HG03432 (cell line): ENCODE measurements around the gene NT5M.
"Not testable (repeated sequence)": the region's sequence is repeated elsewhere in the genome, so short reads cannot be mapped to it uniquely, and the experiment has no call there.

Experiments
- ATAC-seq: cut with Tn5 transposase; IDR thresholded peaks from one replicate; pipeline ENCODE4 v1.9.1; 2021; ENCODE audit warnings: mild to moderate bottlenecking, moderate library complexity; ENCODE audit not compliant: unreplicated experiment

NT5M gene

DNA sequence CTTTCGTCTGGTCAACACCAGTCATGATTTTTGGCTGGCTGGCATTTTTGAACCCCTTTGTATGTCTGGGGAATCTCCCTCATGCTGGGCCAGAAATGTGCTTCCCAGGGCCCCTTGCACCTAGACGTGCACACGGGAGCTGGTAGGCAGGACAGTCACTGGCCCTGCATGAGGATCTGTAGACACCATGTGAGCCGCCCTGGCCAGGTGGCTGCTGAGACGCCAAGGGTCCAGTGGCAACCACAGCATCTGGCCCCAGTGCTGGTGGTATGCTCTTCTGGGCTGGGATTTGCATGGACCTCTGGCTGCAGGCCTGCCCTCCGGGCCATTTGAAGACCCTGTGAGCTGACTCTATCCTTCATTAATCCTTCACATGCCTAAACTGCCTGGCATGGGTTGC lies 67.5 kb downstream of the NT5M start:
- no peak for ATAC-seq

DNA sequence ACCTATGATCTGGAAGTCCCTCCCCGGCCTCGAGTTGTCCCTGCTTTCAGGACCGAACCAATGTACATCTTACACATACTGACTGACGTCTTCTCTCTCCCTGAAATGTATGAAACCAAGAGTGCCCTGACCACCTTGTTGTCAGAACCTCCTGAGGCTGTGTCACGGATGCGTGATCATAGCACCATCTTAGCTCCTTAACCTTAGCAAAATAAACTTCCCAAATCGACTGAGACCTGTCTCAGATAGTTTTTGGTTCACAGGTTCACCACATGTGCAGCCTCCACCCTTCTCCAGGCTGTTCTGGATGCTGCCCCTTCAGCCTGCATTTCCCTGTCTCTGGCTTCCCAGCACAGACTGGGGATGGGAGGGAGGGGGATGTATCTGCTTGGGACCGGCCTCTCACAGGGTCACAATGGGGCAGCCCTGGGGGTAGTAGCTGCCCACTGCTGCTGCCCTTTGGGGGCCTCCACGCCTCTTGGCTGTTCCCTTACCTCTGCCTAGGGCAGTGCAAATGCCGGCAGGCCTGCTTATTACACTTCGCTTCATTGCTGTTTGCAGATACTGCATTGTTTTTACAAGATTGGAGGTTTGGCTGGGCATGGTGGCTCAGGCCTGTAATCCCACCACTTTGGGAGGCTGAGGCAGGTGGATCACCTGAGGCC lies 69.8 kb downstream of the NT5M start:
- ATAC-seq = no peak

- ATAC-seq = no peak
Observed at GRCh38 chr17:17375841-17376240, 72.7 kb downstream of the NT5M start.

DNA sequence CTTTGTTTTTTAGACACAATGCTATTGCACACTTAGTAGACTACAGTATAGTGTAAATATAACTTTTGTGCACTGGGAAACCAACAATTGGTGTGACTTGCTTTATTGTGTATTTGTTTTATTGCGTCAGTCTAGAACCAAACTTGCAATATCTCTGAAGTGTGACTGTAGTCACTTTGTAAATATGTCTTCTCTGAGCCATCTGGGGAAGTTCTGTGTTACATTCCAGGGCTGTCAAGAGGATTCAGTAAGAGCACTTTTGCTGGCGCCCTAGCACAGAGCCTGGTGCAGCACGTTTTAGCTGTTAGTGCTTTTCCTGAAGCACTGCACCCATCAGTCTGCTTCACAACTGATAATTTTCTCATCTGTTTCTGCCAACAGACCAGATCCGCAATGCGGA lies 73.2 kb downstream of the NT5M start:
- no peak for ATAC-seq

DNA sequence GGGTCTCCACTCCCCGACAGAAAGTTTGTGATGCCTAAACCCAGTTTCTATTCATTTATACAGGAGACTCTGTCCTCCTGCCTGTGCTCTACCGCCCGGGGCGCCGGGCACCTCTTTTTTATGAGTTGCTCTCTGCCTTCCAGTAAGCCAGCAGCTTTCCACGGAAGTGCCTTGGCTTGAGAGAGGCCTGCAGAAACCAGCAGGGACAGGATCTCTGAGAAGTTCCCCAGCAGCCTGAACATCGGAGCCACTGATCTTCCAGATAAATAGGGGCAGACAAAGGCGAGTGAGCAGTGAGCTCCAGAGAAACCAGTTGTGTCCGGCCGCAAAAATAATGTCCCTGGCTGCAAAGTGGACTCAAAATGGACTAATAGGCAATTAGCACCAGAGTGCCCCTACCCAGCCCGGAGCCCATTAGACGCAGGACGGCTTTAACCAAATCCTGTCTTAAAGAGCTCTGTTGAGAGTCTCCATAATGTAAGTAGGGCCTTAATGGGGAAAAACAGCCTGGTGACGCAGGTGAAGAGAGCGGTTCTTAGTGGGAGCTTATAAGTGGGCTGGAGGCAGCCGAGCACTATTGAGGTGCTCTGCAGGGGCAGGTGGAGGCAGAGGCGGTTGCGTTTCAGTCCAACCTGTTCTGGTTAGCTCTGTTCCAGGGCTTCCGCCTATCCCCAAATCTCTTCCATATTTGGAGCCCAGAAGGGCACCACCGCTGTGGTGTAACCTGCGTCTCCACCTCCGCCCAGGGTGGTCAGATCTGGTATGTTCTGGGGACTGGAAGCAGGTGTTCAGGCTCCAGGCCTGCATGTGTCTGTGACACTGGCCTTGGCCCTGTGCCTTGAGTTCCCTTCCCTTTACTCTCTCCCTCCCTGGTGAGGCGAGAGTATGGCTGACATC lies 74.1 kb downstream of the NT5M start:
- no peak for ATAC-seq

GRCh38 chr17:17379197-17379991 lies 76.2 kb downstream of the NT5M start:
- ATAC-seq = no peak

DNA sequence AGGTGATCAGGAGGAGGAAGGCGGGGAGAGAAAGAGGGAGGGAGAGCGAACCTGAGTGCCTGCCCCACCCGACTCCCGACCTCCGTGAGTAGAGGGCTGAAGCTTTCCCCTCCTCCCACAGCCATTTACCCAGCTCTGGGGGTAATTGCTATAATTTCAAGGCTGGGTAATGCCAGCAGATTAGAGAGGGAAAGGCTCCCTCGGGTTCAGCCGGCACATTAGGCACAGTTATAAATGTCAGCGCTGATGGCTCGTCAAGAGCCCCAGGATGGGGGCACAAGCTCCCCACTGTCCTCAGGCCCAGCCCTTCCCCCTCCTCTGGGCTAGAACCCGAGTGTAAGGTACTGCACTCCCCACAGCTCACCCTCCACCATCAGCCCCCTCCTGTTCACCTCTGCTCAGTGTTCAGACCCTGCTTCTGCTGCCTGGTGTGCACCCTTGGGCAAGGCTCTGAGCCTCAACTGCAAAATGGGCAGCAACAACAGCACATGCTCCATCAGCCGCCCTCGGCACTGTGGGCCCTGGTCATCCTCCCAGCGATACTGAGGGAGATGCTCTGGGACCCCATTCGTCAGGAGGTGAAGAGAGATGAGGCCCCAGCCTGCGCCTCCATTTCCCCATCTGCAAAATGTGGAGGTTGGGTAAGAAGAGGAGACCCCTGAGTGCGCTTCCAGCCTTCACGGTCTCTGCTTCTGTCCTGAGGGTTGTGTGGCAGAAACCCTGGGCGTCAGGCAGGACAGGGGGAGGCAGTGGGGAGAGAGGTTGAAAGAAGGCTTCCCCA lies 77.2 kb downstream of the NT5M start:
- ATAC-seq = no peak

DNA sequence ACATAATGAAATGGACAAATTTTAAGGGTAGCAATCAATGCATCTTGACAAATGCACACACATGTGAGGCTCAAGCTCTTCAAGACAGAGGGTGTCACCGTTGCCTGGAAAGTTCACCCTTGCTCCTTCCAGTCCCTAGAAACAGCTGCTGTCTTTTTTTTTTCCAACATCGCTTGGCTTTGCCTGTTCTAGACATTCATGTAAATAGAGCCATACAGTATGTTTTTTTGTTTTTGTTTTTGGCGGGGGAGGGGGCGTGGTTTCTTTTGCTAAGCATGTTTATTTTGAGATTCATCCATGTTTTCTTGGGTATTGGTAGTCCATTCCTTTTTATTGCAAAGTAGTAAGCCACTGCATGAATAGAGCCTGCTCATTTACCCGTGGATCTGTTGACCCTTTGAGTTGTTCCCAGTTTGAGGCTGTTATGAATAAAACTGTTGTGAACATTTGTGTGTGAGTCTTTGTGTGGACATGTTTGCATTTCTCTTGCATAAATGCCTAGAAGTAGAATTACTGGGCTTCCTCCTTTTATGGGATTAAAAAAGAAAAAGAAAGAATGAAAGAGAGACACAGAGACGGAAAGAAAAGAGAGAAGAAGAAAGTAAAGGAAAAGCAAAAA lies 78.4 kb downstream of the NT5M start:
- ATAC-seq = no peak

DNA sequence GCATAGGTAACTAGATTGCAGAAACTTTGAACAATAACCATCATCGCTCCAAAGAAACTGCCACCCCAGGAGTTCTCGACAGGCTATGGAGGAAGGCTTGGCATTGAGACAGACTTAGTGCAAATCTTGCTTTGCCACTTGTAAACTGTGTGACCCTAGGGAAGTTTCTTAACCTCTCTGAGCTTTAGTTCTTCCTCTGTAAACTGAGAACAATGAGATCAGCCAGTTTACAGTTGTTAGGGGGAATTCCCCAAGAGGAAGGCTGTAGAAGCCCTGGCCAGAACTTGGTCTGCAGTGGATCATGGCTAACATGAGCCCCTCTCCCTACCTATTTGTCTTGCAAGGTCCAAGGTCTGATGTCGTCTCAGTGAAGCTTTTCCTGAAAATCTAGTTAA lies 78.9 kb downstream of the NT5M start:
- no peak for ATAC-seq

DNA sequence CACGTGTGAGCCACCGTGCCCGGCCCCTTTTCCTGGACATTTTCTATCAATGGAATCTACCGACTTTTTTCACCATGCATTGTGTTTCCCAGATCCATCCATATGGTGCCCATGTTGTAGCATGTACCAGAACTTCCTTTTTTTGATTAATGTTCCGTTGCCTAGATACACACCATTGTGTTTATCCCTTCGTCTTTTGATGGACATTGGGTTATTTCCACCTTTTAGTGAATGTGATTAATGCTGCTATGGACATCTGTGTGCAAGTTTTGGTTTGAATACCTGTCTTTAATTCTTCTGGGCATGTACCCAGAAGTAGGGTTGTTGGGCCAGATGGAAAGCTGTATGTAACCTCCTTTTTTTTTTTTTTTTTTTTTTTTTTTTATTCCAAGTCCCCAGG lies 79.8 kb downstream of the NT5M start:
- no peak for ATAC-seq

- not testable (repeated sequence) for ATAC-seq
Observed at GRCh38 chr17:17383431-17384290, 80.5 kb downstream of the NT5M start.

- ATAC-seq = no peak
Observed at GRCh38 chr17:17384291-17384615, 81.1 kb downstream of the NT5M start.

GRCh38 chr17:17384961-17385360 lies 81.8 kb downstream of the NT5M start:
- ATAC-seq = no peak

DNA sequence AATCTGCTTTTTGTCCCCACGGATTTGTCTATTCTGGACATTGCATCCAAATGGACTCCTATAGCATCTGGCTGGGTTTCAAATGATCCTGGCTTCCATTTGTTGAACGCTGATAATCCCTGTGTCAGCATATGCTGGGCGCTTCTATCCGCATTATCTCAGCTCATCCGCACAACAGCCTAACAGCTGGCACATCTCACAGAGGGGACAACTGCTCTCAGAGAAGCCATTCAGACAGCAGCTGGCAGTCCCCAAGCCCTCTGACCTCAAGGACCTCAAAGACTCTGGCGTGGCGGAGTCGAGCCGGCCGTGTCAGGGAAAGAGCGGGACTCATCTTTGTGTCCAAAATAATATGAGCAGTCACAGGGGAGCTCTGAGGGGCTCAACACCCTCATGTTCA lies 82.3 kb downstream of the NT5M start:
- ATAC-seq = no peak

DNA sequence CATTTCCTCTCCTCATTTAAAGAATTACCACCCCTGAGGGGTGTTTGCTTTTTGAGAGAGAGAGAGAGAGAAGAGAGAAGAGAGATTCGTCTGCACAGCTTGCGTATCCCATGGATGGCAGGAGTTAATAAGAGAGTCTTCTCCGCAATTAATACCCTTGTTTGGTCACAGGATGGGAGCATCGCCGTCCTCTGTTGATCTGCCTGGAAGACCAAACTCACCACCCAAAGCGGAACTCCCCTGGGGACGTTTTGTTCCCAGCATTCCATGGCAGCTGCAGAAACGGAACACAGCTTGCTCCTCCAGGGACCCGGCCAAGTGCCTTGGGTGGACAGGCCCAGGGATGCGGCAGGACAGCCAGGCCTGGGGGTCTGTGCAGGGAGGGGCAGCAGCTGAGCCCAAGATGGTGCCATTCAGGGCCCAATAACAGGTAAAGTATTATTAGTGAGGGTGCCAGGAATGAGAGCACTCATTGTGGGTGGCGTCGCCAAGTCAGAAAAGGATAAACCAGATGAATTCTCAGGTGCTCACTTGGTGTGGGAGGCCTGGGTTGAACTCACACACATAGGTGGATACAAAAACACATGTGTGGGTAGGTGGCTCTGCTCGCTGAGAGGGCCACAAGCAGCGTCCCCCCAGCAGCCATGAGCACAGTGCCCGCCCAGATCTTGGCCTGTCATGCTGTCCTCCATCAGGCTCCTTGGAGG lies 83.1 kb downstream of the NT5M start:
- no peak for ATAC-seq

- no peak for ATAC-seq
Observed at GRCh38 chr17:17387017-17387497, 83.9 kb downstream of the NT5M start.

DNA sequence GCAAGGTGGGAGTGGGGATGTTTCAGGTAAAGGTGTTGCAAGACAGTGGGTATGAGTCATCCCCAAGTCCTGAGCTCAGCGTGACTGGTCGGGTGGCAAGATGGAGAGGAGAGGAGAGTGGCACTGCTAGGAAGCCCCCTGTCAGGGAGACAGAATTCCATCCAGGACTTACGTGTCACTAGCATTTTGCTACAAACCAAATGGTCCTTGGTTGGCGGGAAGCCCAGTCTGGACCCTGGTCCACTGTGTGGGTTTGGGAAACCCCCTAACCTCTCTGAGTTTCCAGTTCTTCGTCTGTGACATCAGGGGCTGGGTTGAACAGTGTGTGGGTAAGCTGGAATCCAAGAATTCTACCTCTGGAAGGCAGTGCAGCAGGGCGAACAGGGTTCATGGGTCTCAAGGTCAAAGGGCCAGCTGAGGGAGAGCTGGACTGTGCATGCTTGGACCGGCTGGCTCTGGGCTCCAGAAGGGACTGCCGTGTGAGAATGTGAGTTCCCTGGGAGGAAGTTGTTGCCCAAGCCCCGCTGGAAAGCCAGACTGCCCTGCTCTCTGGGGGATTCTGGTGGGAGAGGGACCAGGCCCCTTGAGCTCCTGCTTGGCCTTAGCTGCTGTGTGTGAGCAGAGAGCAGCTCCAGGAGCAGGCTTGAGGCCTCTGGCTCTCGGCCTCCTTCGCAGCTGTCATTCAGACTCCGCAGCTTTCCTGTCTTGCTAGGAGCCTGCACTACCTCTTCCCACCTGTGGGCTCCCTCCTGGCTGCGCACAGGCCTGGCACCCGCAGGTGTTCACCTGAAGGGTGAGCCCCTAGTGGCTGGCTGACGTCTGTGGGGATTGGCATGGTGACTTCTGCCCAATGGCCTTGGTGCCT lies 84.6 kb downstream of the NT5M start:
- ATAC-seq = no peak
